HS-27A (cell line): ENCODE results near the gene LGALS7.
"Not testable (repeated sequence)": the region's sequence is repeated elsewhere in the genome, so short reads cannot be mapped to it uniquely, and the experiment has no call there.

Source experiments
- DNase-seq: peaks from one replicate; pipeline ENCODE4 v3.0.0-alpha.2; 2012; ENCODE audit warnings: low read depth, missing footprints

LGALS7 gene

DNA sequence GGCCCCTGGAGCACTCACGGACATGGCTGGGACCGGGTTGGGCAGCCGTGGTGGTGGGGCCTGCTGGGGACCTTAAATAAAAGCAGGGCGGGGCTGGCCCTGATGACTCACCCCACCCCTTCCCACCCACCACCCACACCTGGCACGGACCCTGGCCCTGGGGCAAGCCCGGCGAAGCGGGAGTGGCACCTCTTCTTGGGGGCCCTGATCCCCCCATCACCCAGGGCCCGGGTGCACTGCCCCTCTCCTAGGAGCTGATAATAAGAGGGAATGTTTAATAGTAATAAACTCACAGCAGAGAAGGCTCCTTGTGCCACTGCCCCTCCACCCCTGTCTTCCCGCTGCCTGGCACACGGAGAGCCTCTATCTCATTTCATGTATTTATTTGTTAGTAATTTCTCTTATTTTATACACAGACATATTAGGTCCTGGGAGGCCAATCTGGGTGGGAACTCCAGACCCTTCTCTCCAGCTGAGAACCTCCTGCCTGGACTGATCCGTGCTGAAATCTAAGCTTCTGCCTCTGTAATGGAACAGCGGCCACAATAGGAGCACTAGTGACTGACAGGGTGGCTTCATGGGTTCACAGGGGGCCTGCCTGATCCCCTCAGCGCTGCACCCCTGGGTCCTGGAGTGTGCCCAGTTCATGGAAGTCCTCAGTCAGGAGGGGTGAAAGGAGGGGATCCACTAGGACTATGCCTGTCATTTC is at the start of gene LGALS7:
LGALS7 (minus strand) TSS at position 49 of the 709 bp plus-strand sequence; CDS start at position 24, 25 bp downstream.
- DNase-seq = no peak

DNA sequence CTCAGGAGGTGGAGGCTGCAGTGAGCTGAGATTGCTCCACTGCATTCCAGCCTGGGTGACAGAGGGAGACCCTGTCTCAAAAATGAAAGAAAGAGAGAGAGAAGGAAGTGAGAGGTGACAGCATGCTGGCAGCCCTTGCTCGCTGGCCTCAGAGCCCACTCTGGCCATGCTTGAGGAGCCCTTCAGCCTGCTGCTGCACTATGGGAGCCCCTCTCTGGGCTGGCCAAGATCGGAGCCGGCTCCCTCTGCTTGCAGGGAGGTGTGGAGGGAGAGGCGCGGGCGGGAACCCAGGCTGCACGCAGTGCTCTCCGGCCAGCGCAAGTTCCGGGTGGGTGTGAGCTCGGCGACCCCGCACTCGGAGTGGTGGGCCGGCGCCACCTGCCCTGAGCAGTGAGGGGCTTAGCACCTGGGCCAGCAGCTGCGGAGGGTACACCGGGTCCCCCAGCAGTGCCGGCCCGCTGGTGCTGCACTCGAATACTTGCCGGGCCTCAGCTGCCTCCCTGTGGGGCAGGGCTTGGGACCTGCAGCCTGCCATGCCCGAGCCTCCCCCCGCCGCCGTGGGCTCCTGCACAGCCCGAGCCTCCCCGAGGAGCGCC is 48.0 kb upstream of the LGALS7 start:
- DNase-seq = not testable (repeated sequence)

DNA sequence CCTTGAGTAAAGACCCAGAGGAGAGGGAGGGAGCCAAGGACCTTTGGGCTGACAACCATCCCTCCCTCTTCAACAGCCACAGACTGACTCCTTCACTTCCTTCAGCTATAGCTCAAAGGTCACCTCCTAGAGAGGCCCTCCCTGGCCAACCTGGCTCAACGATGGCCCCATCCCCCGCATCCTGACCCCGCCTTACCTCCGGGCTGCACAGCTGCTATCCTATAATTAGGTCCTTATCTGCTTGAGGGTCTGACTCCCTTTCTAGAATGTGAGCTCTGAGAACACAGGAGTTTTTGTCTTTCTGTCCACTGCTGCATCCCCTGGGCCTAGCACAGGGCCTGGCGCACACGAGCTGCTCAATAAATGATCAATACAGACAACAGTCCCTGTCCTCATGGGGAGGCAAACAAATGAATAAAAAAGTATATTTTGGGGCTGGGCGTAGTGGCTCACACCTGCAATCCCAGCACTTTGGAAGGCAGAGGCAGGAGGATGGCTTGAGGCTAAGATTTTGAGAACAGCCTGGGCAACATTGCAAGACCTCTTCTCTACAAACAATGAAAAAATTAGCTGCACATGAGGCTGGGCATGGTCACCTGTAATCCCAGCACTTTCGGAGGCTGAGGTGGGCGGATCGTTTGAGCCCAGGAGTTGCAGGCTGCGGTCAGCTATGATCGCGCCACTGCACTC is 46.1 kb upstream of the LGALS7 start:
- no peak for DNase-seq

DNA sequence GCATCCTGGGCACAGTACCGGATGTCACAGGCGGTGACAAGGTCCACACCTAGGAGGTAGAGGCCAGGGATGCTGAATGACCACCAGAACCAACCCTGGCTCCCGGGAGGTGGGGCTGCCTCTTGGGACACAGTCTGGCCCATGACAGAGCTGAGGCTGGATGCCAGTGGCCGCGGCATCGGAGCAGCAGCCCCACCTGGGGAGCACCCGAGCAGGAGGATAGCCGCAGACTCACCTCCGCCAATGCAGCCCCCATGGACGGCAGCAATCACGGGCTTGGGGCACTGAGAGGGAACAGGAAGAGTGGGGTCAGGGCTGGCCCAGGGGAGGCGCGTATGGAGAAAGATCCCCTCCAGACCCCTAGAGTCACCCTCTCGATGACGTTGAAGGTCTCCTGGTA is 43.8 kb upstream of the LGALS7 start:
- no peak for DNase-seq

DNA sequence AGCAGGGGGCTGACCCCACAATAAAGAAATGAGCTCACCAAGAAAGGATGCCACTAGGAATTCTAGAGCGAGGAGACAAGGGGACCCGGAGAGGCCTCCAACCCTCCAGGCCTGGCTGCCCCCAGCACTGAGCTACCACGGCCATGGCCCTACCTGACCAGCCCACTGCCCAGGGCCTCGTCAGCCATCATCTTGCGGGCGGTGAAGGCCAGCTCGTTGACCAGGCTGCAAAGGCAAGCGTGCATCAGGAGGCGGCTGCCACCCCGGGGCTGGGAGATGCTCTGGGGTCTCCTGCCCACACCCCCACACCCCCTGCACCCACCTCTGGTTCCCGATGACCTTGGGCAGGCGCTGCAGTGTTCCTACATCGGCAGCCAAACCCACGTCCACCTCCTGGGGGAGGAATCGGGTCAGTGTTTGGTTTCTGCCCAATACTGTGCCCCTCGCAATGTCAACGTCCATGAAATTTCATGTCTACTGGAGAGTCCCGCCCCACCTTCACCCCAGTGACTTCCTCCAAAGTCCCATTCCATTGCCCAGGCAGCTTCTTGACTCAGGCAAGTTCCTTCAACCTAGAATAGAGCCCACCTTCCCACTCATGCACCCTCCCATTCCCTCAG is 42.9 kb upstream of the LGALS7 start:
- no peak for DNase-seq

DNA sequence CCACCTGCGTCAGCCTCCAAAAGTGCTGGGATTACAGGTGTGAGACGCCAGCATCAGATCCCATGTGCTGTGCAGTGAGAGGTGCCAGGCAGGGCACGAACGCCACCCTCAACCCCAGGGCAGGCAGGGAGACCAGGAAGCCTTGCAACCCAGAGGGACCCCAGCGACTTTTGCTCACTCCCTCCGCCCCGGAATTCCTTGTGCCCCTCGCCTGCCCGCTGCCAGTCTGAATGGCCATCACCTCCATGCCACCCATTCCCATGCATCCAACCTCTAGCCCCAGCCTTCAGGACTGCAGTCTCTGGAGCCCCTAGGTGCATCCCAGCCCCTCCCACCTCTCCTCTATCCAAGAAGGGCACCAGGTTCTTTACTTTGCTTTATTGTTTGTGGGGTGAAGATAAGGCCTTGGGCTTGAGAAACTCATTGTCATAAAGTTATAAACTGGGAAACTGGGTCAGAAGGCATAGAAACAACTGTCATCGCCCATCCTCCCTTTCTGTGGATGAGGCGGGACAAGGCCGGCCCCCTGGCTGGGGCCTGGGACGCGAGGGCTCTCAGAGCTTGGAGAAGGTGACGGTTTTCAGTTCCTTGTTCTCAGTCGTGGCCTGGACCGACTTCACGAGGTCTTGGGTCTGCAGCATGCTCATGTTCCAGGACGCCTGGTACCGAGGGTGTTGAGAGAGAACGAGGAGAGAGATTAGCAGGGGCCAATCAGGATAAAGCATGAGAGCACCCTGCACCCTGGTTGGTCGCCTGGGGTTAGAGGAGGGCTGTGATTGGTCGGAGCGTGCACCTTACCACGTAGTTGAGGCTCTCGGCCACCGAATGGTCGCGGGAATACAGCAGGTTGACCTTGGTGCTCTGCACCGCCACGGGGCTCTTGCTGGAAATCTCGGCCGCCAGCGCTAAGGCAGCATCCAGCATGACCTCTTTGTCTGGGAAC is 42.0 kb upstream of the LGALS7 start:
- no peak for DNase-seq

DNA sequence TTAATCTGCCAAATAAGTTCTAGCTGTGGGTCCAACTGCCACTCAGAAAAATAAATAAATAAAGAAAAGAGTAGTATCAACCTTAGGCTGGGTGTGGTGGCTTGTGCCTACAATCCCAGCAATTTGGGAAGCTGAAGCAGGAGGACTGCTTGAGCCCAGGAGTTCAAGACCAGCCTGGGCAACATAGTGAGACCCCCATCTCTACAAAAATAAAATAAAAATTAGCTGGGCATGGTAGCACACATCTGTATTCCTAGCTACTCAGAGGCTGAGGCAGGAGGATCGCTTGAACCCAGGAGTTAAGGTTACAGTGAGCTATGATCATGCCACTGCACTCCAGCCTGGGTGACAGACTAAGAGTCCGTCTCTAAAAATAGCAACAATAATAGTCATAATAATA is 40.6 kb upstream of the LGALS7 start:
- DNase-seq = not testable (repeated sequence)

DNA sequence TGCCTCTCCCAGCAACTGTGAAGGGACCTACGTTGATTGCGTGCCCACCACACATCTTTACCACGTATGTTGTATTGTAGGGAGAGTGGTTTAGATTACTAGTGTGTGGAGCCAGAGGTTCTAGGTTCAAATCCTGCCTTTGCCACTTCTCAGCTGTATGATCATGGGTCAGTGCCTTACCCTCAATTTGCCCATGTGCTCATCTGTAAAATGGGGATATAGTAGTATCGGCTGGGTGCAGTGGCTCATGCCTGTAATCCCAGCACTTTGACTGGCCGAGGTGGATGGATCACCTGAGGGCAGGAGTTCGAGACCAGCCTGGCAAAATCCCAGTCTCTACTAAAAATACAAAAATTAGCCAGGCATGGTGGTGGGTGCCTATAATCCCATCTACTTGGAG is 40.0 kb upstream of the LGALS7 start:
- no peak for DNase-seq

DNA sequence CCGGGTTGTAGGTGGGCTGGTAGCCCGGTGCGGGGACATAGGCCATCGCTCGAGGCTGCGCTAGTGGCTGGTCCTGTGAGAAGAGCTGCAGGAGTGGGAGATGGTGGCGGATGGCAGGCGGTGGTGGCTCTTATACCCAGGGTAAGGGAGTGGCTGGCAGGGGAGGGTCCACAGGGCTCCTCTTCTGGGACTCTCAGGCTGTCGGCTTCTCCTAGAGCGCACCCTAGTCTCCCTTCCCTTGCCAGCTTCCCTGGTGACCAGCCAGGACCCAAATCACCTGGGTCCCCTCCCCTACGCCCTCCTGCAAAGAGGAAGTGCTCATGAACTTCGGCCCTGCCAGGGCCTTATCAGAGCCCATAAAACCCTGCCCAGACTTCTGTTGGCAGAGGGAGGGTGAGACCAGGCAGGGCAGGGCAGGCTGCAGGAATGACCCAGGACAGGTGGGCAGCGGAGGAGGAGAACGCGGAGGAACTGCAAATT is 39.6 kb upstream of the LGALS7 start, which contains the start of gene LGALS4:
LGALS4 (minus strand) TSS at position 105 of the 480 bp plus-strand sequence; CDS start at position 46, 59 bp downstream.
- no peak for DNase-seq

DNA sequence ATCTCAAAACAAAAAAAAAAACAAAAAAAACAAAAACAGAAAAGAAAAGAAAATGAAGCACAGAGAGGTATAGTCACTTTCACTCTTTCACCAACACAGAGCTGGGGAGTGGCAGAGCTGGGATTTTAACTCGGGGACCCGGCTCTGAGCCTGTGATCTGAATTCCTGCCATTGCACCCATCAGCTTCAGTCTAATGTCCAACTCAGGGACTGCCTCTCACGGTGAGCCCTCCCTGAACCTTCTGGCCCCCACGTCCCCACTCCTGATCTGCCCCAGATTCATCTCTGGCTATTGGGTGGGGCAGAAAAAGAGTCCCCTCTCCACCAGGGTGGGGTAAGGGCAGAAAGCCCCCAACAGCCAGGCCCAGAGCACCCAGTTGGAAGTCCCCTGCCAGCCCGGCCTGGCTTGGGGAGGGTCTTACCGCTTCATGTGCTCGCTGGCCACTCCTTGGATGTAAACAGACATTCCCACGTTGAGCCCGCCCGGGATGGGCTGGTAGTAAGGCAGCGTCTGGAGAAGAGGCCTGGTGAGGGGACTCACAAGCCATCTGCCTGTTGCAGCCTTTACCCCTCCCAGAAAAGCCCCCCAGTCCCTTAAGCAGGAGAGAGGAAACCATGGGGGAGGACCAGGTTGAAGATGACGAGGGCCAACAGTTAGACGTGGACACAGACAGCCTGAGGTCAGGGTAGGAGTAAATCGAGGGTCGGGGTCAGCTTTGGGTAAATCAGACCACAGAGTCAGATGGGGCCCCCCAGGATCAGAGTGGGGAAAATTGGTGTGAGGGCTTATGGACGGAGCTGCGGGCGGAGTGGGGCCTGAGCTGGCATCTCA is 38.9 kb upstream of the LGALS7 start:
- DNase-seq = no peak

DNA sequence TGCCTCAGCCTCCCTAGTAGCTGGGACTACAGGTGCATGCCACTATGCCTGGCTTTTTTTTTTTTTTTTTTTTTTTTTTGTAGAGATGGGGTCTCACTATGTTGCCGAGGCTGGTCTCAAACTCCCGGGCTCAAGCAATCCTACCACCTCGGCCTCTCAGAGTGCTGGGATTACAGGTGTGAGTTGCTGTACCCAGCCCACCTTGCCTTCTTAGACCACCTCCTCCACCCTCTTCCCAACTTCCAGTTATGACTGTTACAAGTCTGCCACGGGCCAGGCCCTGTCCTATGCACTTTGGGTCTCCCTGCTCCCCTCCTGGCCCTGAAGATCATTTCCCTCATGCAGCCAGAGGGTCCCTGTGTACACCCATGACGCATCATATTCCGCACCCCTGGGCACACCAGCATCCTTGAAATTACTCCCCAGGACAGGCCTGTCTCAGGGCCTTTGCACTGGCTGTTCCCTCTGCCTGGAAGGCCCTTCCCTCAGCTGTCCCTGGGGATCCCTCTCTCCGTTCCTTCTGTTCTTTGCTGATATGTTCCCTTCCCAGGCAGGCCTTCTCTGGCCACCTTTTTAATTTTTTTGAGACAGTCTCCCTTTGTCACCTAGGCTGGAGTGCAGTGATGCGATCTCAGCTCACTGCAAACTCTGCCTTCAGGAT is 36.4 kb upstream of the LGALS7 start:
- DNase-seq = no peak

DNA sequence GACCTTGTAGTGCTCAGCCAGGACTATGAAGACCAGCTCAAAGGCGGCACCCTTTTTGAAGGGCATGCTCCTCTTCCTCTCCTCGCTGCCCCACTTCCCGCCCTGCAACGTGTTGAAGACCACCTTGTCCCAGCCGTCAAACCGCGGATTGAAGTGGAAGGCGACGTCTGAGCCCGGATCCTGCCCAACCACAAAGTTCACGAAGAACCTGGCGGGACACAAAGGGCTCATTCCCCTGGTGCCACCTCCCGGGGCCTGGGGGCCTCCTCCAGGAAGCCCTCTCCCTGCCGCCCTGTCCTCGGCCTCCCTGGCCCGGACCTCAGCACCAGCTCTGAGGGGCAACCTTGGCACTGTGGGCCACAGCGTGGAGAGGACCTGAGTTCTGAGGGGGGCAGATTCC is 35.4 kb upstream of the LGALS7 start:
- no peak for DNase-seq

DNA sequence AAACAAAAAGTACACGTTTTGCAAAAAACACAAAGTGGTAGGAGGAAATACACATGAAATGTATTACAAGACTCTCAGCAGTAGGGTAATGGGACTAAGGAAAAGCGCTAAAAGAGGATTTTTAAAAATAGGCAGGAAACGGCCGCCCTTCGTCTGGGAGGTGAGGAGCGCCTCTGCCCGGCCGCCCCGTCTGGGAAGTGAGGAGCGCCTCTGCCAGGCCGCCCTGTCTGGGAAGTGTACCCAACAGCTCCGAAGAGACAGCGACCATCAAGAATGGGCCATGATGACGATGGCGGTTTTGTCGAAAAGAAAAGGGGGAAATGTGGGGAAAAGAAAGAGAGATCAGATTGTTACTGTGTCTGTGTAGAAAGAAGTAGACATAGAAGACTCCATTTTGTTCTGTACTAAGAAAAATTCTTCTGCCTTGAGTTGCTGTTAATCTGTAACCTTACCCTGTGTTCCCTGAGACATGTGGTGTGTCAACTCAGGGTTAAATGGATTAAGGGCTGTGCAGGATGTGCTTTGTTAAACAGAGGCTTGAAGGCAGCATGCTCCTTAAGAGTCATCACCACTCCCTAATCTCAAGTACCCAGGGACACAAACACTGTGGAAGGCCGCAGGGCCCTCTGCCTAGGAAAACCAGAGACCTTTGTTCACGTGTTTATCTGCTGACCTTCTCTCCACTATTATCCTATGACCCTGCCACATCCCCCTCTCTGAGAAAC is 34.2 kb upstream of the LGALS7 start:
- DNase-seq = not testable (repeated sequence)

DNA sequence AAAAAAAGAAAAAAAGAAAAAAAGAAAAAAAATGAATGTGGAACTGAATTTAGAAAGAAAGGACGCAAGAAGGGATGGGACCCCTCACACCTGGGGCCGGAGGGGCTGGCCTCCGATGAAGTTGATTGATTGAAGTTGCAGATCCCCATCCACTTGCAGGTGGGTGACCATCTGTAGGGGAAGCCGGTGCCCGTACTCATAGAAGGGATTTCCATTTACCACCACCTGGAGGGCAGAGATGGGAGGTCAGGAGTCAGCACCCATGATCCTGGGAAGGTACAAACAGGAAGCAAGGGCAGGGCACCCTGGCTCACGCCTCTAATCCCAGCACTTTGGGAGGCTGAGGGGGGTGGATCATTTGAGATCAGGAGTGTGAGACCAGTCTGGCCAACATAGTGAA is 33.1 kb upstream of the LGALS7 start:
- no peak for DNase-seq

DNA sequence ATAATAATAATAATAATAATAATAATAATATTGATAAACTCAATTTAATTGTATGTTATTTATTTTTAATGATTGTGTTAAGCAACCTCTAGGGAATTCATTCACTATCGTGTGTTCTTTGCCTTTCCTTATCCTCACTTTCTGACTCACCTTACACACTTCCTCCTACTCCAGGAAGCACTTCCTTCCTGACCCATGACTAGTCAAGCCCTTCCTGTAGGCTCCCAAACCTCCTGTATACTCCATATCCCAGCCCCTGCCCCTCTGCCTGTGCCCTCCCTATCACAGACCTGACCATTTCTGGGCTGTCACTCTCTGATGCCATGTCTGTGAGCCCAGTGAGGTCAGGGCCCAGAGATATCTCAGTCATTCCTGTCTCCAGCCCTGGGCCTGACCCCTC is 31.9 kb upstream of the LGALS7 start:
- no peak for DNase-seq

DNA sequence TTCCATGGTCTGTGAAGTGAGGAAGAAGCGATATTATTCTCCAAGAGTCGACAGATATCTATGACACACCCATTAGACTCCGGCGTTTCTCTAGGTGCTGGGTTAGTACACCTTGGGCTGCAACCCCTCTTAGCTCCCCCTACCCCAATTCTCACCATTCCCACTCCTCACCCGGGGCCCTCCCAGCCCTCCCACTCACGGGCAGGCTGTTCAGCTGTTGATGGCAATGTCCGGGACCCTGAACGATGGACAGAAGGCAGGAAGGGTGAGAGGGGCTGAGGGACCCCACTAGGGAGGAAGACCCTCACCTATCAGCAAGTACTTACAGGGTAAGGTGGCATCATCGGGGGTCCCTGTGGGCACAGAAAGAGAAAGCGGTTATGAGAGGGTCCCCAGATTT is 30.2 kb upstream of the LGALS7 start:
- no peak for DNase-seq

DNA sequence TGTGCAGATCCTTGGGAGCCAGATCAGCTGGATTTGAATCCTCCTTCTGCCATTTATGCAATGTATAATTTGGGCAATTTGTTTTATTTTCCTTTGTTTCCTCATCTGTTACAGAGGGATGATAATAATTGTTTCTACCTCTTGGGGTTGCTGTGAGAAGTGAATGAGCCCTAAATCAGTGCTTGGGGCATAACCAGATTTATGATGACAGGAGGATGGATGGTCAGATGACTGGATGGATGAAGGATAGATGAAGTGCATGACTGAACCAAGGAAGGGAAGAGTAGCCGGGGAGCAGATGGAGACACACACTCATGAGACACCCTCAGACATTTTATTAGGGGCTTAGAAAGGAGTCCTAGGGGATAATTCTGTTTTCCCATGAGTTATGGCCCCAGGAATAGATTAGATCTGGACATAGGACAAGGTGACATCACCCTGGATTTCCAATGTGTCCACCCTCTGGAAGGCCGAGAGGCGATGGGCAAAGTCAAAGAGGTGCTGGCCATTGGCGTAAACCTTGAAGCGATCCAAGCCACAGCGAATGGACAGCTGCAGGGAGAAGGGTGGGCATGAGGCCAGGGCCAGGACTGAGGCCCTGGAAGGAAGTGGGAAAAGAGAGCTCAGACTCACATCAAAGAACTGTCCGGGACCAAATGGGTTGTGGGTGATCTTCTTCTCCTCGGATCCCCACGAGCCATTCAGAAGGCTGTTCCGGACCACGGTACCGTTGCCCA is 28.2 kb upstream of the LGALS7 start:
- DNase-seq = no peak

DNA sequence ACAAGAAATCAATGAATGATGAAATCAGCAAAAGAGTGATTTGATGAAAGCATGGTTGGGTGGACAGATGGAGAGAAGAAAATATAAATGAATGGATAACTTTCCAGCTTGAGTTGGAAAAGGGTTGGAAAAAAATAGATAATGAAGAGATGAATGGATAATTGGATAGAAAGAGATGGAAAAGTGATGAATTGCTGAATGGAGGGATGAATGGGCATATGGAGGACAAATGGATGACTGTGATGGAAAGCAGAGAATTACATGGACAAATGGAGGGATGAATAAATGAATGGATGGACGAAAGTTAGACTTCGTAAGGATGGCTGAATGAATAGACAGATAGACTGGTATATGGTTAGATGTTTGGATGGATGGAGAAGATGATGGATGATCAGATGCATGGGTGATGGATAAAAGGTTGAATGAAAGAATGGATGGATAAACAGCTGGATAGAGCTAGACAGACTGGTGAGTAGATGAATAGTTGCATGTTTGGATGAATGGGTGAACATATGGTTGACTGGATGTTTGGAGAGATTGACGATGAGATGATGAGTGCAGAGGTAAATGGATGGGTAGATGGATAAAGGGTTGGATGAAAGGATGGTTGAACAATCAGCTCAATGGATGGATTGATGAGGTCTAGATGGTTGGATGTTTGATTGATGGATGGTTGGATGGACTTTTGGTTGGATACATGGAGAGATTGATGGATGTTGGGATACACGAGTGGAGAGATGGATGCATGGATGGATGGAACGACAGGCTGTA is 27.4 kb upstream of the LGALS7 start:
- DNase-seq = no peak
